Right atrium auricular region (tissue), 2 donors: ENCODE measurements around the gene RASGEF1C. TPM values are rescaled to one million over a fixed set of nuclear protein-coding genes. Genes with fewer than 3 reads are reported as not detected.

ENCODE experiments used
- DNase-seq: peaks from one replicate; pipeline ENCODE4 v3.0.0-alpha.2; 2019; ENCODE audit warnings: low spot score
- H3K27ac ChIP-seq, 2 donors: fragments of 200-600 bp; sonication (generic); 1 replicate in 1 of 2; 2 replicates in 1 of 2; pipeline ENCODE4 v1.5.1; 2016 to 2019
- H3K27me3 ChIP-seq, 2 donors: fragments of 200-600 bp; sonication (generic); one replicate each; pipeline versions ENCODE4 v1.5.1 to v1.6.0; 2017 to 2019
- H3K36me3 ChIP-seq: fragments of 200-600 bp; sonication (generic); one replicate; pipeline ENCODE4 v1.5.1; 2016
- H3K4me1 ChIP-seq, 2 donors: fragments of 200-600 bp; sonication (generic); one replicate each; pipeline versions ENCODE4 v1.5.1 to v1.6.0; 2017 to 2019
- H3K4me3 ChIP-seq, 2 donors: fragments of 200-600 bp; sonication (generic); 1 replicate in 1 of 2; 2 replicates in 1 of 2; pipeline ENCODE4 v1.5.1; 2017 to 2019; ENCODE audit warnings: mild to moderate bottlenecking in 1 of 2, moderate library complexity in 1 of 2
- H3K9me3 ChIP-seq, 2 donors: fragments of 200-600 bp; sonication (generic); one replicate each; pipeline ENCODE4 v1.5.1; 2019
- total RNA-seq, 2 donors: library from RNA; depleted of rRNA; stranded (reverse); fragments of >200 nt; gene quantifications; one replicate each; pipeline ENCODE4 v1.1.0, GENCODE V29; 2016
- TF ChIP-seq, protein P1 (sequence below), 2 donors: fragments of 200-600 bp; sonication (generic); IDR thresholded peaks; one replicate each; pipeline ENCODE4 v1.5.1; 2019; ENCODE audit warnings: antibody characterized with exemption in 2 of 2

Gene RASGEF1C
- total RNA-seq, 2 donors from 2014 or later: 0.55 to 0.67 TPM

DNA sequence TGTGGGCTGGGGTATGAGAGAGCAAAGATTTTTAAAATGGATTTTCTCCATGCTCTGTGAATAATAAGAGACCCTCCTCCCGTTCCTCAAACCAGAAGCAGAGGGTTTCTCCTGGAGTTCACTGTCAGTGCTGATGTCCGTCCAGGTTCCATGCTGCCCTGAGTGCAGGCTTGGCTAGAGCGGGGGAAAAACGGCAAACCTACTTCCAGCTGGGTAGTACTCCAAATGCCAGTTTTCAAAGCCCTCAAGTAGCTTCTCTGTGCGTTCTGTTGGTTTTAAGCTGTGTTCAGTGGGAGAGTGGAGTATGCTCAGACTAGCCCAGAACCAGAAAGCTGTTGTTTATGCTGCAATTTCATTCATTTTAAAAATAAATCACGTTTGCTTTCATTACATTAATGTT is 40.3 kb downstream of the RASGEF1C start:
- no peaks in the 10 kb centered on the region for H3K27me3 ChIP-seq
- H3K4me1 ChIP-seq: peaks cover 0 to 17% of the 10 kb centered on the region in 2 donors
- no peak overlapping the region for H3K4me3 ChIP-seq
- TF ChIP-seq, protein P1, sequence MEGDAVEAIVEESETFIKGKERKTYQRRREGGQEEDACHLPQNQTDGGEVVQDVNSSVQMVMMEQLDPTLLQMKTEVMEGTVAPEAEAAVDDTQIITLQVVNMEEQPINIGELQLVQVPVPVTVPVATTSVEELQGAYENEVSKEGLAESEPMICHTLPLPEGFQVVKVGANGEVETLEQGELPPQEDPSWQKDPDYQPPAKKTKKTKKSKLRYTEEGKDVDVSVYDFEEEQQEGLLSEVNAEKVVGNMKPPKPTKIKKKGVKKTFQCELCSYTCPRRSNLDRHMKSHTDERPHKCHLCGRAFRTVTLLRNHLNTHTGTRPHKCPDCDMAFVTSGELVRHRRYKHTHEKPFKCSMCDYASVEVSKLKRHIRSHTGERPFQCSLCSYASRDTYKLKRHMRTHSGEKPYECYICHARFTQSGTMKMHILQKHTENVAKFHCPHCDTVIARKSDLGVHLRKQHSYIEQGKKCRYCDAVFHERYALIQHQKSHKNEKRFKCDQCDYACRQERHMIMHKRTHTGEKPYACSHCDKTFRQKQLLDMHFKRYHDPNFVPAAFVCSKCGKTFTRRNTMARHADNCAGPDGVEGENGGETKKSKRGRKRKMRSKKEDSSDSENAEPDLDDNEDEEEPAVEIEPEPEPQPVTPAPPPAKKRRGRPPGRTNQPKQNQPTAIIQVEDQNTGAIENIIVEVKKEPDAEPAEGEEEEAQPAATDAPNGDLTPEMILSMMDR (IDR thresholded peaks at IDR 0.05): no peak
- H3K36me3 ChIP-seq: no peaks in the 10 kb centered on the region
- H3K9me3 ChIP-seq: no peaks in the 10 kb centered on the region
- DNase-seq: no peak
- no peak overlapping the region for H3K27ac ChIP-seq

GRCh38 chr5:180166176-180166575 is 42.8 kb downstream of the RASGEF1C start:
- Histone ChIP-seq H3K36me3 (no peaks in the 10 kb centered on the region), H3K9me3 (no peaks in the 10 kb centered on the region), H3K4me1 (peaks cover 0 to under 1% of the 10 kb centered on the region in 2 donors), H3K27ac (no peak overlapping the region), H3K27me3 (no peaks in the 10 kb centered on the region), H3K4me3 (no peak overlapping the region)
- no peak for DNase-seq
- TF ChIP-seq, protein P1 (IDR thresholded peaks at IDR 0.05): no peak

DNA sequence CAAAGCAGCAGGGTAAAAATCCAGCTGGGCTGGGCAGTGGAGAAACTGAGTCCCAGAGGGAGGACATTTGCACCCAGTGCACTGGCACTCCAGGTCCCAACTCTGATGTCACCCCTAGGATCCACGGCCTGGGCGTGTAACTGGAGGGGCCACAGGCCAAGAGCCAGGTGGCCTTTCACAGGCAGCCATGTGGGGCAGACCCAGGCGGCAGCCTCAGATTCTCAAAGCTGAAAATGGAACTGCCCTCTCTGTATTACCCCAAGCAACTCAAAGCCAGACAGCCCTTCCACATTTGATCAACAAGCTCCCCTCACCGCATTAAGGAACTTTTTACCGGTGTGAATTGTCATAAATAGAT is 46.7 kb downstream of the RASGEF1C start:
- no peaks in the 10 kb centered on the region for H3K4me1 ChIP-seq
- H3K27me3 ChIP-seq: no peaks in the 10 kb centered on the region
- DNase-seq: peak; percentile 38
- no peaks in the 10 kb centered on the region for H3K9me3 ChIP-seq
- H3K4me3 ChIP-seq: no peak overlapping the region
- TF ChIP-seq, protein P1 (IDR thresholded peaks at IDR 0.05): no peak
- H3K36me3 ChIP-seq: no peaks in the 10 kb centered on the region
- no peak overlapping the region for H3K27ac ChIP-seq

DNA sequence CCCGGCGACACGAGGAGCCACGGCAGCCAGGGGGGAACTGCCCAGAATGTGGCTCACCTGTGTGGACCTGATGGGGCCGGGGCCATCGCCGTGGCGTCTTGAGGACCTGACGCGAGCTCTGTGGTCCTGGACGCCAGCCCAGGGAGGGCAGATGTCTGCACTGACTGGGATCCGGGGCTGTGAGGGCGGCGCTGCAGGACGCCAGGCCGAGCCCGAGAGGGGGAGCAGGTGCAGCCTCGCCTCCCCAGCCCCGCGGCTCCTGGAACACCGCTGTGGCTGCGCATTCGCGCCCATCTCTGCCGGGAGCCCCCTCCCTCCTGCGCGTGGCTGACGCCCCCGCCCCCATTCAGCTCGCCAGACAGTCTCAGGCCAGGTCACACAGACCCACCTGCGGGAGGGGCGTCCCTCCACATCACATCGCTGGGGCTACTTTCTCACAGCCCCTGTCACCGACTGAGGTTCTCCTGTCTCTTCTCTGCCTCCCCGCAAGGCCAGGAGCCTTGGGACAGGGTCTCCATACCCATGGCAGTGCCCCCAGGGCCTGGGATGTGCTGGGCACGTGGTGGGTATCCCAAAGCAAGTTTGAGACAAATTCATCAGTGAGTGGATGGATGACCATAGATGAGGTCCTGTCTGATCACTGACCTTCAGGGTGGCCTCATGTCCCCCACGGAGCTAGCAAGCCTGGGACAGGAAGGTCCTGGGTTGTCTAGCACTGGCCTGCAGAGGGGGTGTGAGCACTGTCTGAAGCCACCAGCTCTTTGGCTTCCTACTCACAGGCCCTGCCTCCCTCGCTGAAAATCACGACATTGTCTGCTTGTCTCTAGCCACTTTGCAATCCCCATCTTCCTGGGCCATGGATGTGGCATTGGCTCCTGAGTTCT is 47.3 kb downstream of the RASGEF1C start:
- DNase-seq: peak; percentile 49
- Histone ChIP-seq H3K27ac (no peak overlapping the region), H3K27me3 (no peaks in the 10 kb centered on the region), H3K36me3 (no peaks in the 10 kb centered on the region), H3K9me3 (no peaks in the 10 kb centered on the region), H3K4me1 (no peaks in the 10 kb centered on the region), H3K4me3 (no peak overlapping the region)
- TF ChIP-seq, protein P1 (IDR thresholded peaks at IDR 0.05): peak in 1 of 2 donors; percentile 14

GRCh38 chr5:180160789-180161188 is 48.2 kb downstream of the RASGEF1C start:
- peak; percentile 57 for DNase-seq
- Histone ChIP-seq H3K27me3 (no peaks in the 10 kb centered on the region), H3K4me1 (no peaks in the 10 kb centered on the region), H3K4me3 (no peak overlapping the region), H3K36me3 (no peaks in the 10 kb centered on the region), H3K27ac (no peak overlapping the region), H3K9me3 (no peaks in the 10 kb centered on the region)
- TF ChIP-seq, protein P1 (IDR thresholded peaks at IDR 0.05): no peak
